SU-DHL-6 (cell line): ENCODE results near the gene NUP155.
"Not testable (repeated sequence)": the region's sequence is repeated elsewhere in the genome, so short reads cannot be mapped to it uniquely, and the experiment has no call there.

Experiments used
- H2AFZ ChIP-seq: fragments of 200-600 bp; sonication (generic); 2 replicates; pipeline ENCODE4 v1.6.1; 2014; ENCODE audit warnings: low read depth, mild to moderate bottlenecking, moderate library complexity, mixed read lengths, antibody characterized with exemption, low read length; ENCODE audit not compliant: severe bottlenecking
- H3F3A ChIP-seq: fragments of 200-600 bp; shearing (Covaris generic); 2 replicates; pipeline ENCODE4 v1.6.0; 2016; ENCODE audit warnings: antibody characterized with exemption, mild to moderate bottlenecking; ENCODE audit not compliant: insufficient read depth
- H3K27ac ChIP-seq: fragments of 200-600 bp; sonication (generic); 2 replicates; pipeline ENCODE4 v1.5.1; 2016; ENCODE audit warnings: low read depth, mild to moderate bottlenecking, low read length, moderate library complexity, mixed read lengths
- H3K27me3 ChIP-seq: fragments of 200-600 bp; sonication (generic), shearing (Covaris generic); 2 replicates; pipeline ENCODE4 v1.6.0; 2014; ENCODE audit warnings: mild to moderate bottlenecking, low read length
- H3K36me3 ChIP-seq: fragments of 200-600 bp; sonication (generic); 2 replicates; pipeline ENCODE4 v1.6.1; 2014; ENCODE audit warnings: mild to moderate bottlenecking, low read length, mixed read lengths
- H3K4me2 ChIP-seq: fragments of 300-600, 200-600 bp; shearing (Covaris generic), sonication (generic); 2 replicates; pipeline ENCODE4 v1.6.0; 2014; ENCODE audit warnings: low read length, low read depth, mild to moderate bottlenecking; ENCODE audit not compliant: poor library complexity, severe bottlenecking
- H3K4me3 ChIP-seq: fragments of 200-600 bp; sonication (generic); 2 replicates; pipeline ENCODE4 v1.5.1; 2014; ENCODE audit warnings: antibody characterized with exemption, low read length, mild to moderate bottlenecking, mixed read lengths; ENCODE audit not compliant: insufficient read depth, poor library complexity, severe bottlenecking
- H3K79me2 ChIP-seq: fragments of 200-600 bp; sonication (generic); 2 replicates; pipeline ENCODE4 v1.6.1; 2014; ENCODE audit warnings: mild to moderate bottlenecking, low read length, moderate library complexity; ENCODE audit not compliant: insufficient read depth
- H3K9ac ChIP-seq: fragments of 200-600 bp; sonication (generic); 2 replicates; pipeline ENCODE4 v1.7.0; 2014; ENCODE audit warnings: mild to moderate bottlenecking, low read length
- H3K9me2 ChIP-seq: fragments of 200-600 bp; sonication (generic); replicated peaks from 2 replicates; pipeline ENCODE4 v1.6.1; 2014; ENCODE audit warnings: low read length; ENCODE audit not compliant: insufficient read depth
- H3K9me3 ChIP-seq: fragments of 200-600 bp; sonication (generic); 2 replicates; pipeline ENCODE4 v1.6.1; 2014; ENCODE audit warnings: low read length, mixed read lengths; ENCODE audit not compliant: insufficient read depth
- H4K20me1 ChIP-seq: fragments of 200-600 bp; sonication (generic); 2 replicates; pipeline ENCODE4 v1.6.1; 2014; ENCODE audit warnings: low read depth, mild to moderate bottlenecking, antibody characterized with exemption, low read length, moderate library complexity, mixed read lengths
- CTCF ChIP-seq: fragments of 200-600 bp; sonication (generic); IDR thresholded peaks from one replicate; pipeline ENCODE4 v1.5.1; 2017; ENCODE audit warnings: antibody characterized with exemption, mild to moderate bottlenecking, low read length, moderate library complexity; ENCODE audit not compliant: insufficient read depth, poor library complexity, severe bottlenecking
- EZH2phosphoT487 ChIP-seq: fragments of 200-600 bp; sonication (generic), shearing (Covaris generic); conservative IDR thresholded peaks from 2 replicates; pipeline ENCODE4 v1.6.1; 2018; ENCODE audit warnings: mild to moderate bottlenecking, antibody characterized with exemption, low read length, moderate library complexity, mixed read lengths

NUP155 gene

GRCh38 chr5:37310360-37310759 is 60.5 kb downstream of the NUP155 start:
- Histone ChIP-seq H3K27ac (no peak overlapping the region), H3F3A (no peaks in the 10 kb centered on the region; the same call in 1 of the 2 replicates), H3K27me3 (no peaks in the 10 kb centered on the region), H3K79me2 (no peaks in the 10 kb centered on the region), H3K4me3 (no peak overlapping the region), H3K4me2 (no peak overlapping the region), H3K36me3 (peaks cover 59% of the 10 kb centered on the region), H3K9ac (no peak overlapping the region), H2AFZ (no peak overlapping the region), H4K20me1 (0 out of 2 replicates have a peak, but pooled peaks cover 3% of the 10 kb centered on the region), H3K9me3 (no peaks in the 10 kb centered on the region), H3K9me2 (no peaks in the 10 kb centered on the region)
- TF ChIP-seq CTCF (no peak), EZH2phosphoT487 (no peak)

- H3F3A ChIP-seq, result no peaks in the 10 kb centered on the region; the same call in 1 of the 2 replicates
- H3K9ac ChIP-seq, result no peak overlapping the region
- H3K27ac ChIP-seq, result no peak overlapping the region
- H3K4me2 ChIP-seq, result no peak overlapping the region
- no peaks in the 10 kb centered on the region for H3K27me3 ChIP-seq
- H3K9me3 ChIP-seq, result no peaks in the 10 kb centered on the region
- no peak overlapping the region for H2AFZ ChIP-seq
- 0 out of 2 replicates have a peak, but pooled peaks cover 3% of the 10 kb centered on the region for H4K20me1 ChIP-seq
- H3K9me2 ChIP-seq, result no peaks in the 10 kb centered on the region
- H3K79me2 ChIP-seq, result no peaks in the 10 kb centered on the region
- H3K4me3 ChIP-seq, result no peak overlapping the region
- TF ChIP-seq EZH2phosphoT487, result no peak
- no peak for TF ChIP-seq CTCF
- peaks cover 61% of the 10 kb centered on the region for H3K36me3 ChIP-seq
Observed at GRCh38 chr5:37308793-37309192, 62.1 kb downstream of the NUP155 start.

- Histone ChIP-seq H4K20me1 (no peaks in the 10 kb centered on the region), H3K27ac (no peak overlapping the region), H3K9me2 (no peaks in the 10 kb centered on the region), H3K4me3 (no peak overlapping the region), H3K79me2 (no peaks in the 10 kb centered on the region), H3K9me3 (no peaks in the 10 kb centered on the region), H3K9ac (no peak overlapping the region), H2AFZ (no peak overlapping the region), H3F3A (no peaks in the 10 kb centered on the region), H3K27me3 (no peaks in the 10 kb centered on the region), H3K4me2 (no peak overlapping the region), H3K36me3 (peaks cover 58% of the 10 kb centered on the region)
- TF ChIP-seq EZH2phosphoT487, result no peak
Observed at GRCh38 chr5:37304888-37305287, 66.0 kb downstream of the NUP155 start.

- not testable (repeated sequence) for H3K27me3 ChIP-seq, H3K9me3 ChIP-seq, H4K20me1 ChIP-seq, H3K9ac ChIP-seq, H3F3A ChIP-seq, H3K79me2 ChIP-seq, H3K4me3 ChIP-seq, H3K4me2 ChIP-seq, H3K9me2 ChIP-seq, H2AFZ ChIP-seq, H3K27ac ChIP-seq
- peaks cover 45% of the 10 kb centered on the region; the same call in 1 of the 2 replicates for H3K36me3 ChIP-seq
Observed at GRCh38 chr5:37296313-37296712, 74.6 kb downstream of the NUP155 start.
